ENCODE results near the gene CA7.

CA7 gene

DNA sequence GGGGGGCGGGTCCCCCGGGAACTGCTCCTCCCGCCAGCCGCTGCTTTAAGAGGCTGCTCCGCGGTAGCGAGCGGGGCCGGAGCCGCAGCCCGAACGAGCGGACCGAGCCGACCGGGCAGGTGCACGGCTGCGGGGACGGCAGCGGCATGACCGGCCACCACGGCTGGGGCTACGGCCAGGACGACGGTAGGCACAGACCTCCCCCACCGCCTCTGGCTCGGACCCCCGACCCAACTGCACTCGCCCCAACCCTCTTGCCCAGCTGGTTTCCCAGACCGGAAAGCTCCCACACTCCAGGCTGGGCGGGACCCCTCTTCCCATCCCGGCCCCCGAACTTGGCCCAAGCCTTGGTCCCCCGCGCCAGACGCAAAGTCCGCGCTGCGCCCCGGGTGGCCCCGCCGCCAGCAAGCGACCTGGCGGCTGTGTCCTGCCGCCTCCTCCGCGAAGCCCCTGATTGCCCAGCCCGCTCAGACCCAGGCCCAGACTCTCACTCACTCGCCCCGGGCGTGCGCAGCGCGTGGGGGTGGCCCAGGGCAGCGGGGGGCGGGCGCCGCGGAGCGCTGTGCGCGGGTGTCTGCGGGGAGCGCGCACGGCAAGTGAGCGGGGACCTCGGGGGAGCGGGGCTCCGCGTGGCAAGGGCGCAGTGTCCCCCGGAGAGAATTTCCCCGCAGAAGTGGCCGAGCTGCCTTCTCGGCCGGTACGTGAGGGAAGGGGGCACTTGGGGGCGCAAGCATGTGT is at the start of gene CA7:
Gene CA7, plus strand, starts transcription at position 73 of the 738 bp plus-strand sequence. Its CDS starts 74 bp downstream, at position 147.
- peak in 1 of 2 donors; percentile 5 for DNase-seq

DNA sequence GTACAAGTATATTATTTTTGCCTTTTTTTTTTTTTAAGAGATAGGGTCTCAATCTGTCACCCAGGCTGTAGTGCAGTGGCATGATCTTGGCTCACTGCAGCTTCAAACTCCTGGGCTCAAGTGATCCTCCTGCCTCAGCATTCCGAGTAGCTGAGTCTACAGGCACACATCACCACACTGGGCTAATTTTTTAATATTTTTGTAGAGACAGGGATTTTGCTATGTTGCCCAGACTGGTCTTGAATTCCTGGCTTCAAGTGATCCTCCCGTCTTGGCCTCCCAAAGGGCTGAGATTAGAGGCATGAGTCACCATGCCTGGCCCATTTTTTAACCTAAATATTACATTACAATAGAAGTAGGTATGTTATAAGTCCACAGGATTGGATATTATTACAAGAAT is 46.1 kb upstream of the CA7 start:
- DNase-seq = no peak

DNA sequence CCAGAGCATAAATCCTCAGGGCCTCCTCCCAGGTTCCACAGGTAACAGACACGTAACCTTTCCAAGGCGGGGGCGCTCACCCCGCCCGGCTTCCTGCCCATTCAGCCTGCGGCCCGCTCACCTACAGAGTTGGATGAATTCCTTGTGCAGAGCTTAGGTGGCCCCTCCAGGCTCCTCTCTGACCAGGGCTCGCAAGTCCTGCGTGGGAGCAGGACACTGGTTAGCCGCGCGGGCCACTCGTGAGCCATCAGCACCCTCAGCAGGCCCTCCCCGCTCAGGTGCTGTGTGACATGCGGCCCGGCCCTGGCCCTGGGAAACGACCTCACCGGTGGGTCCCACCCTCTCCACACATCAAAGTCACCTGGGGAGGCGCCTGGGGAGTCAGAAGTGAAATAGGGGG is 43.4 kb upstream of the CA7 start:
- DNase-seq = no peak

DNA sequence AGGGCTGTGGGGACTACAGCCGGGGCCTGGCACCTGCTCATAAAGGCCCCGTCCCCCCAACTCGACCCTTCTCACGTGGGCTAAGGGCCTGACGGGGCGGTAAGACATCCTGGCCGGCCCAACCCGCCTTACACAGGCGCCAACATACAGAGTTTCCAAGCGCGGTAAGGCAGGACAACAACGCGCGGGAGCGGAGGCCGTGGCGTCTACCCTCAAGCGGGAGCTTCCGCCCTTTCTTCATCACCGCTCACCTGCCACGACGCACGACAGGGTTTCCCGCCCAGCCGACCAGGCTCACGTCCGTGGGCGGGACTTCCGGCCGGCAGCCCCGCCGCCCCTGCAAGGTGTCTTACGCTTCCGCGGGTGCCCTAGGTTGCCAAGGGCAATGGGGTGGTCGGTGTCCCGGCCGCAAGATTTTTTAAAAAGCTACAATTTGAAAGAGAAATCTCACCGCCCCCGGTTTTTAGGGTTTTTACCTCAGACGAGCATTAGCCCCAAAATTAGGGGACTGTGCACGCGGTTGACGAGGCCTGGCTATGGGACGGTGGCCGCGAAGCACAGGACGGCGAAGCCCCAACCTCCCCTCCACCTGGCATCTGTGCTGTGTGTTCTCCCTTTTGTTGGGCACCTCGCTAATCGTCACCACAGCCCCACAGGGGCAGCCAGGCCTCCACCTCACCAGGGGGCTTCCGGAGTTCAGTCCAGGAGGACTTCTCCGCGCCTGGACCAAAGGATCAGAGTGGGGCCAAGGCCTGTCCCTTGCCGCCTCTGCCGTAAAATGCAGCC is 42.7 kb upstream of the CA7 start, which contains the start of gene TERB1:
Gene TERB1, minus strand, starts transcription at position 265 of the 786 bp plus-strand sequence. CDS start 4,786 bp downstream, outside the sequence.
- DNase-seq = no peak

DNA sequence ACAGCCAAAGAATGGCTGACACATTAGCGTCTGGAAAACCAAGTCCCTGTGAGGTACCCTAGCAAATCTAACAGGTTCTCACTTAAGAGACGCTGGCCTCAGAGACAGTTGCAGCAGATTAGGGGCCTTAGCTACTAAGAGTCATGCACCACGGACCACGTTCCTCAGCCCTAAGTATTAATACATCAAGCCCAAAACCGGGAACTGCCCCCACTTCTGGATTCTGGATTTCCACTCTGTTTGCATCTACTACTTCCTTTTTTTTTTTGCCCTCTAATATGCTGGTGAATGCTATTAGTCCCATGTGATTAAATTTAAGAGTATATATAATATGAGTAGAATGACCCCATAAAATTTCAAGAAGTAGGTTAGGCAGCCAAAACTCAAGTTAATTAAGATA is 42.1 kb upstream of the CA7 start:
- DNase-seq = no peak

DNA sequence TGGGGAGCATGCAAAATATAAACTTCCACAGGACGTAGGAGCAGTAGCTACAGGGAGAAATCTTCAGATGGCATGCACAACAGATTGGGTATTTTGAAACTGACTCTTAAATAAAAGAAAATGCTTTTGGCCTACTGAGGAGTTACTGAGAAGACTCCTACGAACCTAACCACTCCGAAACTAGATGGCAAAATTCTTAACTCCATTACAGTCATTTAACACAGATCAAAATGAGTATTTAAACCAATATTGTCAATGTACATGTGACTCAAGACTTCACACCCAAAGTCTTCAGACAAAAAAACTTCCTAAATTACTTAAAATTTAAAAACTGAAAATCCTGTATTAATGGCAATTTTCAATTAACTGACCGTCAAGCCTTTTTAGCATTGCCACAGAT is 34.4 kb upstream of the CA7 start:
- DNase-seq = no peak

DNA sequence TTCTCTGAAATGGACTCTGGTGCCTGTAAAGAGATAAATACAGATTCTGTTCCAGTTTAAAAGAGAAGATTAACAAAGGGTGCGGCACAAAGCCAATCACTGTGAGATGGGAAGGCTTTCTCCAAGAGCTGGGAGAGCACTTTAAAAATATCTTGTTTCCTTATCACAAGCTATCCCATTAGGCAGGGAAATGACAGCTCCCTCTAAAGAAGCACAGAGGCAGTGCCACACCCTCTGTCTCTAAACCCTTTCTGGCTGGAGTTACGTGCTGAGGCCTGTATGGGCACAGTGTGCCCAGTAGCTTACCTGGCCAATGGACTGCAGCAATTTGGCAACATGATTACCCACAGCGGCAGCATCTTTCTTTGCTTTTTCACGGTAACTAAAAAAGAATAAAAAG is 33.8 kb upstream of the CA7 start:
- DNase-seq = no peak

DNA sequence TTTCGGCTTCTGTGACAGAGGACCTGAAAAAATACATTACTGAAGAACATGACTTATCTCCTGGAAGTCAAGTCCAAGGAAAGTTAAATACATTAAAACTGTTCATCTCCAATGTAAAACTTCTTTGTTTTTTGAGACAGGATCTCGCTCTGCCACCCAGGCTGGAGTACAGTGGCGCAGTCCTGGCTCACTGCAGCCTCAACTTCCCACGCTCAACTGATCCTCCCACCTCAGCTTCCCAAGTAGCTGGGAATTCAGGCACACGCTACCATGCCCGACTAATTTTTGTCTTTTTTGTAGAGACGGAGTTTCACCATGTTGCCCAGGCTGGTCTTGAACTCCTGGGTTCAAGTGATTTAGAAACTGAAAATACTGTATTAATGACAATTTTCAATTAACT is 33.2 kb upstream of the CA7 start:
- no peak for DNase-seq

DNA sequence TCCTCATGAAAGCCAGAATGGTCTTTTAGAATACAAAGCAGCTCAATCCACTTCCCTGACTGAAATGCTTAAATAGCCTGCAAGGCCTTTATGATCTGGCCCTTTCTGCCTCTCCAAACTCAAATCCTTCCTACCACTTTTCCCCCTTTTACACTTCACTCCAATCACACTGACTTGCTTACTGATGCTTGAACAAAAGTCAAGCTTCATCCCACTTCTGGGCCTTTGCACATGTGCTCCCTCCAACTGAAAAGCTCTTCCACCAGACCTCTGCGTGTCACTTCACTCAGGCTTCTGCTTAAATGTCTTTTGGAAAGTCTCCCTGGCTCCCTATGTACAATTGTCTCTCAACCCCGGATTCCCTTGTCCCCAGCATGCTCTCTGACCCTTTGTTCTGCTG is 29.5 kb upstream of the CA7 start:
- DNase-seq = no peak

DNA sequence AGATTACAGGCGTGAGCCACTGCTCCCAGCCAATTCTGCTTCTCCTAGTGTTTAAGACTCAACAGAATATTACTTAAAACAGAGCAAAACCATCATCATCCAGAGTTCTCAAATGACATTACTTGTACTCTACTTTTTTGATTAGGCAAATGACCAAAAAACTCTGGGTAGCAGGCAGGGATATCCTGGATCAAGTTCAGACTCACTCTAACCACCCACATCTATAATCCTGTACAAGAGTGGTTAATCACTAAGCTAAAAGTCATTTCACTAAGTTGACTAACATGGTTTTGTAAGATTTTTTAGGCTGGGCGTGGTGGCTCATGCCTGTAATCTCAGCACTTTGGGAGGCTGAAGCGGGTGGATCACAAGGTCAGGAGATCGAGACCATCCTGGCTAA is 20.2 kb upstream of the CA7 start:
- no peak for DNase-seq

DNA sequence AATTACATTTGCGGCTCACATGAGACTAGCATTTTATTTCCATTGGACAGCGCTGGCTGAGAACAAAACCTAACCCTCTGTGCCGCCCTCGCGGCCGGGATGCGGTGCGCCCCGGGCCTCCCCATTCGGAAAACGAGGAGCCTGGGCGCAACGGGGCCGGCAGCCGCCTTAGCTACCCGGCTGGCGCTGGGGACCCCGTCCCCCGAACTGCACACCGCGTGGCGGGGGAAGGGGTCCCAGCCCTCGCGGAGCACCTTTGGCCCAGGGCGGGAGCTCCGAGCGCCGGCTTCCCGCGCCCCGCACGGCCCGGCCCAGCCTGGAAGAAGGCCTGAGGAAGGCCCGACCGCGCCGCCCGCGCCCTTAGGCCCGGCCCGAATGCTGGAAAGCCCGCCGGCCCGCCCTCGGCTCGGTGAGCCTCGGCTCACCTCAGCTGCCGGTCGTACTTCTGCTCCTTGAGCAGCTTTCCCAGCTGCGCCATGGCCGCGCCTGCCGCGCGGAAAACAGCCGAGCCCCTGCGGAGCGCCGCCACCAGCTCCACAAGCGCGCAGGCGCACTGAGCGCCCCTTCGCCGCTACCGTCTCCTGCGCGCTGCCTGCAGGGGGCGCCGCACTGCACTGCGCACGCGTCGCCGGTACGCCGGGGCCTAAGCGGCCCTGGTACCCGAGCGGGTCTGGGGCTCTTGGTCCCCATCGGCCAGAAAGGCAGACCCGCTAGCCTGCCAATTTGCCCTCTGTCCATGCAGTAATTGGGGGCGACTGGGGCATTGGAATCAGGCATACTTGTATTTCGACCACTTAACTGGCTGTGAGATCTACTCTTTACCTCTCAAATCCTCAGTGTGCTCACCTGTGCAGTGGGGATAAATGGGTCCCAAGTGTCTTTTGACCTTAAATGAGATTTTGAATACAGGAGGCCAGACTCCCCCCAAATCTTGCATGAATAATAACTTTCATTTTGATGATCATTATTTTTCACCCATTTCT is 13.5 kb upstream of the CA7 start, which contains the start of gene NAE1:
Gene NAE1, minus strand, starts transcription at position 555 of the 983 bp plus-strand sequence. Its CDS starts 77 bp downstream, at position 478.
- peak; percentile 89 to 92 for DNase-seq

DNA sequence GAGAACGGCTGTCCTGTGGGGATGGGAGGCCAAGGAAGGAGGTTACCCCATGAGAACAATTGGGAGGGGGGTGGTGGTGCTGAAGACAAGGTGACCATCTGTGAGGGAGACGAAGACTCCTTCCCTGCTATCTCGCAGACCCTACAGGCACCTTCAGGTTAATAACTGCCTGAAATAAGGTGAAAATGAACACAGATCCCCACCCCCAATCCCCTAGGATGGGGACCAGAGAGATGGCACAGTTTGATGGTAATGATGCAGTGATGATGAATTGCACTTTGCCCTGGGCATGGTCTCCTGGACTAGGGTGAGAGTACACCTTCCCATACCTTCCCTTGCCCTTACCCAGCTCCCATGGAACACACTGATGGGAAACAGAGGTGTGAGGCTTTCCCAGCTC is 12.0 kb upstream of the CA7 start:
- no peak for DNase-seq

DNA sequence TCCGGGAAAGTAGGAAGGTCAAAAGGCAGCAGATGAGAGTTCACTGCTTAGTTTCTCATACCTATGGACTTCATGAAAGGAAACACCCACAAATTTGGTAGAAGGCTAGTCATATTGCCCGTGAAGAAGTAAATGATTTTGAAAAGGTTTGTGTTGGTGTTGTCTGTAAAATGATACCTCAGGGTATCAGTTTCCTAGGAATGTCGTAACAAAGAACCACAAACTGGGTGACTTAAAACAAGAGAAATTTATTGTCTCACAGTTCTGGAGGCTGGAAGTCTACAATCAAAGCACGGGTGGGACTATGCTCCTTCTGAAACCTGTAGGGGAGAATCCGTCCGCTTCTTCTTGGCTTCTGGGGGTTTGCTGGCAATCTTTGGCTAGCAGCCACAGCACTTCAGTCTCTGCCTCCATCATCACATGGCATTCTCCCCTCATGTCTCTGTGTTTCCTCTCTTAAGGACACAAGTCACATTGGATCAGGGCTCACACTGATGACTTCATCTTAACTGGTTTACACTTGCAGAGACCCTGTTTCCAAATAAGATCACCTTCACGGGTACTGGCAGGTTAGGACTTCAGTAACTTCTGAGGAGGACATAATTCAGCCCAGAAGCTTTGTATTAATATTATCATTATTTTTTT is 11.4 kb upstream of the CA7 start:
- DNase-seq = no peak

DNA sequence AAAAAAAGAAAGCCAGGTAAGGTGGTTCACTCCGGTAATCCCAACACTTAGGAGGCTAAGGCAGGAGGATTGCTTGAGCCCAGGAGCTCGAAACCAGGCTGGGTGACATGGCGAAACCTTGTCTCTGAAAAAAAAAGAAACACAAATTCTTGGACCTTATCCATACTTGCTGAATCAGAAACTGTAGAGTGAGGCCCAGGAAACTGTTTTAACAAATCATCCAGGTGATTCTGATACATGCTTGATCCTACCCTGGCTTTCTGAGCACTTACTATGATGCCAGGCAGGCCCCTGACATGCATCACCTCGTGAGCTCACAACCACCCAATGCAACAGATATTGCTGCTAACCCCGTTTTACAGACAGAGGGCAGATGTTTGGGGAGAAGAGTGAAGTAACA is 9.5 kb upstream of the CA7 start:
- DNase-seq = no peak

DNA sequence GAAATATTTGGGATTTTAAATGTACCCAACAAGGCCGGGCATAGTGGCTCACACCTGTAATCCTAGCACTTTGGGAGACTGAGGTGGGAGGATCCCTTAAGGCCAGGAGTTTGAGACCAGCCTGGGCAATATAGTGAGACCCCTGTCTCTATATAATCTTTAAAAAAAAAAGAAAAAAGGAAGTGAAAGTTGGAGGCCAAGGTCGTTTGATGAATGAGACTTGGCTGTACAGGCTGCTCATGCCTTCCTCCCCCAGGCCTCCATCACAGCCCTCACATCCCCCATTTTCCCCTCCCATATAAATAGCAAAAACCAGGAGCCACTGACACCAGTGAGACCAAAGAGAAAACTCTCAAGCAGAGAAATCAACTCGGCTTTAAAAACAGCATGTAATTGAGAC is 3.3 kb upstream of the CA7 start:
- no peak for DNase-seq

DNA sequence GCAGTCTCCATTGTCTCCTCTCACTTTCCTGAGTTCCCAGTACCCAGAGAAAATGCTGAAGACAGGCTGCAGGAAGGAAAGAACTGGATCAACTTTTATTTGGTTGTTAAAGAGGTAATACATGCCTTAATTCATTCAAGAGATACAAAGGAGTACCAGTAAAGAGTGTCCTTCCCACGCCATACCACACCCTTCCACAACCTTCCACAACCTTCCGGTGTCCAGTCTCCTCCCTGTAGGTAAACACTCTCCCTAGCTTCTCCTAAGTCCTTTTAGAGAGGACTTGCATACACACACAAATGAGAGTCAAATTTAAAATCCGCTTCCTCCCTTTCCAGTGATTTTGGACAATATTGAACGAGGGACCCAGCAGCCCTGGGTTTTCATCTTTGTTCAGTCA is 2.8 kb upstream of the CA7 start:
- no peak for DNase-seq

DNA sequence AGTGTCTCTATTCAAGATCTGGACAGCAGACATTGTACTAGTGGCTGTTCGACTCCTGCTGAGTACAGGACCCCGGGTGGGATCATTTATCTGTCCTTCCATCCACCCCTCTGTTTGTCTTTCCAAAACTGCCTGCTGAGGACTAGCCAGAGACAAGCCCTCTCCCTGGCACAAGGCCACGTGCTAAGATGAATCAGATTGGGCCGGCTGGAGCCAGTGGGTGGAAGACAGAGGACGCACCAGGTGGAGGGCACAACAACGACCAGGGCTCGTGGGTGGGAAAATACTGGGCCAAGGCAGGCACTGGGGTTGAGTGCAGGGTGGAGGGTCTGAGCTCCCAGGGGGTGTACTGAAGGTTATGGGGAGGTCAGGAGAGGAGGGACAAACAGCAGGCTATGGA is 1.4 kb upstream of the CA7 start:
- DNase-seq = no peak

DNA sequence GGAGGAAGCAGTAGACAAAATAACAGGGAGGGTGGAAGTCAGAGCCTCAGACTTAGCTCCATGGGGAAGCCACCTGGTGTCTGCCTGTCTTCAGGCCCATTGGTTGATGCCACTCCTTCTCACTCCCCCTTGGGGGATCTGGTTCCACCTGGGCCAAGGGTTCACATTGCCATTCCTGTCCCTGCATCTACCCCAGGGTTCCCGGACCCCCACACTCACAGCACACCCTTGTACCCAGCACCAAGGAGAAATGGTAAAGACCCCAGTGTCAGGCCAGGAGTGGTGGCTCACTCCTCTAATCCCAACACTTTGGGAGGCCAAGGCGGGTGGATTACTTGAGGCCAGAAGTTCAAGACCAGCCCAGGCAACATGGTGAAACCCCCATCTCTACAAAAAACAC is 1.0 kb upstream of the CA7 start:
- no peak for DNase-seq

DNA sequence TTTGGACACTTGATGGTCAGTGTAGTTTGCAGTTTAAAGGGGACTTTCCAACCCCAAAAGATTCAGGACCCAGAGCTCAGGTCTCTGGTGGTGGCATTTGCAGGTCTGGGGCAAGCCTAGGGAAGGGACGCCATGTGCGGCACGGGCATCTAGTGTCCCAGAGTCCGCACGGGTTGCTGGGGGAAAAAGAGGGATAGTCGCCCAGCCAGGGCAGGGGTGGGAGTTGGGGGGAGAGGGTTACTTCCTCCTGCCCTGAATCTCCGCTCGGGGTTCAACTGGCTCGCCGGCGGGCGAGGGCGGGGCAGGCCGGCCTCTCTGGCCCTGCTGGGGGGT is 239 bp upstream of the CA7 start:
- no peak for DNase-seq

DNA sequence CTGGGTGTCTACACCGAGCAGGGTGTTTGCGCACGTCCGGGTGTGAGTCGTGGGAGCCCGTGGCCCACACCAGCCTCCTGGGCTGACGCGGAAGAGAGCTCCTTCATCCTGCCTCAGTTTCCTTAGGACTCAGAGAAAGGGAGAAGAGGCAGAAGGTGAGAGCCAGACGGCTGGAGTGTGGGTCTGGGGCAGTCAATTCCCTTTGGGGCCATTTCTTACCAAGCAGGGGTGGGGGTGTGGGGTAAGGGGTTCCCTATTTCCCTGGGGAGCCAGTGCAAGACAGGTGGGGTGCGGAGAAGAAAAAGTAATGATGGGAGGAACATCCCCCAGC is 831 bp downstream of the CA7 start:
- peak in 1 of 2 donors; percentile 11 for DNase-seq

DNA sequence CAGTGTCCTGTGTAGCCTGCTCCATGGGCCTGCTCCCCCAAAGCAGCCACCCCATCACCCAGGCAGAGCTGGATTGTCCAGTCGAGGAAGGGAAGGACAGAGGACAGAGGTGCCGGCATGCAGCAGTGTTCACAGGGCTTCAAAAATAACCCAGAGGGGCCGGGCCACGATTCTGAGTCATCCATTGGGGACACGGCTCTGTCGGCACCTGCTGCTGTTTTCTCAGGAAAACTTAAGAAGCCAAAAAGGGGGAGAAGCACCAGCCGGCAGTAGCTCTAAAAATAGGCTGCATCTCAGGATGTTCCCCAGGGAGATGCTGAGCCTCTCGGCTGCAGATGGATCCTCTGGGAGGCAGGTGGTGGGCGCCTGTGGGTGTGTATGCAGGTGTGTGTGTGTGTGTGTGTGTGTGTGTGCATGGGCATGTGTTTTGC is 1.6 kb downstream of the CA7 start:
- no peak for DNase-seq

DNA sequence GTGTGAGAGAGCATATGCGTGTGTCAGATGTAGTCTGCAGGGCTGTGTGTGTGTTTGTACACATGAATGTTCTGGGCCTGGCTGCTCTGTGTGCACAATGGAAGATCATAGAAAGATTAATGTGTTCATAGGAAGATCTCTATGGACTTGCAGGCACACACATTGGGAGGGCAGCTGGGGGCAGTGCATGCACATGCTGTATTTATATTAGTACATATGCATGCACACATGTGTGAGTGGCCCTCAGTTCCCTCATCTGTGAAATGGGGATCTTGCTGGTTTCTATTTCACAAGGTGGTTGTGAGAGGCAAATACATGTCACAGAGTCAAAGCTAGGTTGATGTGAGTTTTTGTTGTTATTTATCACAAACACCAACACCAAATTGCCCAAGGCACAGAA is 2.1 kb downstream of the CA7 start:
- no peak for DNase-seq

DNA sequence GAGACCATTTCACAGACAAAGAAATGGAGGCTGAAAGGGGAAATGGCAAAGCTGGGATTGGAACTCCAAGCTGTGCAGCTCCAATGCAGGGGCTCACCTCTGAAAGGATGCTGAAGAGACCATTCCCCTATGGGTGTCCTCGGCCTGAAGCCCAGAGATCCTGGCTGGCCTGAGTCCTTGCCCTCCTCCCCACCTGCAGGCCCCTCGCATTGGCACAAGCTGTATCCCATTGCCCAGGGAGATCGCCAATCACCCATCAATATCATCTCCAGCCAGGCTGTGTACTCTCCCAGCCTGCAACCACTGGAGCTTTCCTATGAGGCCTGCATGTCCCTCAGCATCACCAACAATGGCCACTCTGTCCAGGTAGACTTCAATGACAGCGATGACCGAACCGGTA is 2.6 kb downstream of the CA7 start:
- DNase-seq = no peak

Data from stimulated activated CD4-positive, alpha-beta T cell treated with anti-CD3 and anti-CD28 coated beads, Interleukin-2, amount 100 ng/mL, for 24 hours (primary cell).